B cell (primary cell): ENCODE measurements around the gene NELFA.
"Not testable (repeated sequence)": the region's sequence is repeated elsewhere in the genome, so short reads cannot be mapped to it uniquely, and the experiment has no call there.

Experiments used
- CTCF ChIP-seq: fragments of 200-600 bp; IDR thresholded peaks from one replicate; pipeline ENCODE4 v1.8.0; 2022; ENCODE audit warnings: antibody characterized with exemption, mild to moderate bottlenecking
- EZH2 ChIP-seq: IDR thresholded peaks from 2 replicates; pipeline ENCODE4 v1.6.1; 2012; ENCODE audit warnings: borderline replicate concordance, low read depth, mild to moderate bottlenecking, moderate library complexity, low read length; ENCODE audit not compliant: insufficient read depth, poor library complexity, severe bottlenecking

GRCh38 chr4:2021358-2022018, 12.7 kb upstream of the NELFA start:
- not testable (repeated sequence) for TF ChIP-seq CTCF, EZH2
